T-helper 1 cell treated with Interleukin-12 subunit alpha and Interleukin-12 subunit beta and Interleukin-4 antibody, amounts not matched to agents 30 μg/mL and 1 μg/mL, for 36 hours (primary cell): ENCODE data around the gene VCPKMT.
A peak's percentile ranks its signal among the peaks of the same experiment; 100 is the strongest.
"Not testable (repeated sequence)": the region's sequence is repeated elsewhere in the genome, so short reads cannot be mapped to it uniquely, and the experiment has no call there.

Experiments
- H3K27ac Mint-ChIP-seq: one replicate; pipeline ENCODE4 v1.8.0; 2021; ENCODE audit warnings: mild to moderate bottlenecking, mixed read lengths
- H3K27me3 Mint-ChIP-seq: one replicate; pipeline ENCODE4 v1.8.0; 2021; ENCODE audit warnings: low read depth, mixed read lengths
- H3K36me3 Mint-ChIP-seq: one replicate; pipeline ENCODE4 v1.8.0; 2021; ENCODE audit warnings: low read depth, mixed read lengths
- H3K4me1 Mint-ChIP-seq: one replicate; pipeline ENCODE4 v1.8.0; 2021; ENCODE audit warnings: low read depth, mixed read lengths
- H3K4me3 Mint-ChIP-seq: one replicate; pipeline ENCODE4 v1.8.0; 2021; ENCODE audit warnings: mild to moderate bottlenecking, moderate library complexity, mixed read lengths
- H3K9me3 Mint-ChIP-seq: one replicate; pipeline ENCODE4 v1.8.0; 2021; ENCODE audit warnings: mixed read lengths

Gene VCPKMT

DNA sequence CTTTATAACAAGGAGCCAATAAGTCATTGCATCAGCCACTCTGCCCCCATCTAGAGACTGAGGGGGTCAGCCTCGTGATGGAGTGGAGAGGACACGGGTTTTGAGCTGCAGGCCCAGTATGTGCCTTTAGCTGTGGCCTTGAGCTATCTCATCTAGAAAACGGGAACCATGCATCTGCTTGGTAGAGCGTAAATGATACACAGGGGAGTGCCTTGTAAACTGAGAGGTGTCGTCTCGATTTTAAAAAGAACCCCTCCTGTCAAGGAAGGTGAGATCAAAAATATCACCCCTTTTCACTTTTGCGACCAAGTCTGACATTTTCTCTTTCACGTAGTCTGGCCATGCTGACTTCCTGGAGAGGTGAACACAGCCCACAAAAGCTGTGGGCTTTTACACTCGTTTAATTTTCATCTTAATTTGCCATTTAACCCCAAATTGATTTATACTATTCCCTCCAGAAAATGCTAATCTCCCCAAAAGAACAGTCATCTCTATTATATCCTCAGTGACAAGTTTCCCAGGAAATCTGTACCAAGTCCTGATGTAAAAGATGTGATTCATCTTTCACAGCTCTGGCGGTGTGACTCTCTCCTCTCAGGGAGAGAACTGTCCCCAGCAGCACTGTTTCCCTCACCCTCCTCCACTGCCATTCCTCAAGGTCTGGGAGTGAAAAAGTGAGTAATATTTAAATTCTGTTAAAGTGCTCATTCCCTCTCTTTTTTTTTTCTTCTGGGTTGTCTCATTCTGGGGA is 30.6 kb downstream of the VCPKMT start:
- Mint-ChIP-seq H3K27me3 (no peaks in the 10 kb centered on the region), H3K36me3 (peaks cover 28% of the 10 kb centered on the region), H3K9me3 (no peaks in the 10 kb centered on the region), H3K4me3 (peak overlapping the region; percentile 33), H3K4me1 (peaks cover 76% of the 10 kb centered on the region), H3K27ac (peak overlapping the region; percentile 95)

DNA sequence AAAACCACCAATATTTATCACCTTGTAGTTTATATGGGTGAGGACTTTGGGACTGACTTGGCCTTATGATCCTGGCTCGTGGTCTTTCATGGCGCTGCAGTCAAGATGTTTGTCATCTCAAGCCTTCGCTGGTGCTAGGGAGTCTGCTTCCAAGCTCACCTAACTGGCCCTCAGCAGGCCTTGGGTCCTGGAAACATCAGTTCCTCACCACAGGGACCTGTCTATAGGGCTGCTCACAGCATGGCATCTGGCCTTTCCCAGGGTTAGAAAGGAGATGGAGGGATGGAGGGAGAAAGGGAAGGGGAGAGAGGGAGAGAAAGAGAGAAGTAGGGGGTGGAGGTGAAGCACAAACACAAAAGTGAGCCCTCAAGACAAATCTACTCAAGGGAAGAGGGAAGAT is 31.7 kb downstream of the VCPKMT start:
- H3K27ac Mint-ChIP-seq, result peak overlapping the region; percentile 95

GRCh38 chr14:50083467-50084337 is 32.7 kb downstream of the VCPKMT start:
- Mint-ChIP-seq H3K9me3 (peaks cover 4% of the 10 kb centered on the region), H3K27me3 (no peaks in the 10 kb centered on the region), H3K4me3 (peak overlapping the region; percentile 55), H3K27ac (peak overlapping the region; percentile 95), H3K36me3 (peaks cover 26% of the 10 kb centered on the region), H3K4me1 (peaks cover 63% of the 10 kb centered on the region)

More for the DNA sequence above, 31.7 kb downstream of the VCPKMT start:
- Mint-ChIP-seq H3K36me3 (peaks cover 24% of the 10 kb centered on the region), H3K27me3 (no peaks in the 10 kb centered on the region), H3K4me3 (peak overlapping the region; percentile 11), H3K4me1 (peaks cover 68% of the 10 kb centered on the region), H3K9me3 (no peaks in the 10 kb centered on the region)

- Mint-ChIP-seq H3K9me3 (peaks cover 4% of the 10 kb centered on the region), H3K27ac (peak overlapping the region; percentile 95), H3K4me3 (peak overlapping the region; percentile 55), H3K4me1 (peaks cover 60% of the 10 kb centered on the region), H3K36me3 (peaks cover 25% of the 10 kb centered on the region), H3K27me3 (no peaks in the 10 kb centered on the region)
Measured at GRCh38 chr14:50082784-50083466, 33.4 kb downstream of the VCPKMT start.

GRCh38 chr14:50082308-50082742 is 34.0 kb downstream of the VCPKMT start:
- H3K4me3 Mint-ChIP-seq, result peak overlapping the region; percentile 55

DNA sequence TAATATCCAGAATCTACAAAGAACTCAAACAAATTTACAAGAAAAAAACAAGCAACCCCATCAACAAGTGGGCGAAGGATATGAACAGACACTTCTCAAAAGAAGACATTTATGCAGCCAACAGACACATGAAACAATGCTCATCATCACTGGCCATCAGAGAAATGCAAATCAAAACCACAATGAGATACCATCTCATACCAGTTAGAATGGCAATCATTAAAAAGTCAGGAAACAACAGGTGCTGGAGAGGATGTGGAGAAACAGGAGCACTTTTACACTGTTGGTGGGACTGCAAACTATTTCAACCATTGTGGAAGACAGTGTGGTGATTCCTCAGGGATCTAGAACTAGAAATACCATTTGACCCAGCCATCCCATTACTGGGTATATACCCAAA is 37.3 kb downstream of the VCPKMT start:
- H3K9me3 Mint-ChIP-seq, H3K27me3 Mint-ChIP-seq, H3K4me3 Mint-ChIP-seq, H3K27ac Mint-ChIP-seq: not testable (repeated sequence)
- Mint-ChIP-seq H3K36me3 (peaks cover 19% of the 10 kb centered on the region), H3K4me1 (peaks cover 27% of the 10 kb centered on the region)

More at GRCh38 chr14:50082308-50082742, 34.0 kb downstream of the VCPKMT start:
- Mint-ChIP-seq H3K36me3 (peaks cover 19% of the 10 kb centered on the region), H3K27ac (peak overlapping the region; percentile 95), H3K9me3 (peaks cover 4% of the 10 kb centered on the region), H3K27me3 (no peaks in the 10 kb centered on the region), H3K4me1 (peaks cover 54% of the 10 kb centered on the region)

- H3K9me3 Mint-ChIP-seq, H3K27me3 Mint-ChIP-seq, H3K4me3 Mint-ChIP-seq, H3K27ac Mint-ChIP-seq, H3K4me1 Mint-ChIP-seq: not testable (repeated sequence)
- H3K36me3 Mint-ChIP-seq, result peaks cover 15% of the 10 kb centered on the region
Measured at GRCh38 chr14:50073663-50074062, 42.7 kb downstream of the VCPKMT start.

DNA sequence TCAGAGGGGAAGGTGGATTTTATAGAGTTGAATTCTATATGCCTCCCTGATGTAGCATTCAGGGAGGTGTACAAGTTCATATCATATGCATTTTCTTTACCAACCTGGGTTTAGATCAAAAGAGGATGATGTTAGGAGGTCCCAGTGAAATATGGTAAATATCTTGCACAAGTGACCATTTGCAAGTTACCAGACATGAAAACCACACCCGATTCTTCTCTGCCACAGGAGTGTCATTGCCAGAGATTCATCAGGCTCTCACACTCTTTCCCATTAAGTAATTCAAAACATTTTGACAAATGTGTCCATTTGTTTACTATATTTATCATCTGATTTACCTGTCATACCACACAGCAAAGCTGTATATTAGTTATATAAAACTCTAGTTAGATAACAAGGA is 44.0 kb downstream of the VCPKMT start:
- Mint-ChIP-seq H3K27ac (no peak overlapping the region), H3K27me3 (no peaks in the 10 kb centered on the region), H3K4me3 (no peak overlapping the region), H3K36me3 (peaks cover 17% of the 10 kb centered on the region), H3K4me1 (peaks cover 12% of the 10 kb centered on the region), H3K9me3 (no peaks in the 10 kb centered on the region)

DNA sequence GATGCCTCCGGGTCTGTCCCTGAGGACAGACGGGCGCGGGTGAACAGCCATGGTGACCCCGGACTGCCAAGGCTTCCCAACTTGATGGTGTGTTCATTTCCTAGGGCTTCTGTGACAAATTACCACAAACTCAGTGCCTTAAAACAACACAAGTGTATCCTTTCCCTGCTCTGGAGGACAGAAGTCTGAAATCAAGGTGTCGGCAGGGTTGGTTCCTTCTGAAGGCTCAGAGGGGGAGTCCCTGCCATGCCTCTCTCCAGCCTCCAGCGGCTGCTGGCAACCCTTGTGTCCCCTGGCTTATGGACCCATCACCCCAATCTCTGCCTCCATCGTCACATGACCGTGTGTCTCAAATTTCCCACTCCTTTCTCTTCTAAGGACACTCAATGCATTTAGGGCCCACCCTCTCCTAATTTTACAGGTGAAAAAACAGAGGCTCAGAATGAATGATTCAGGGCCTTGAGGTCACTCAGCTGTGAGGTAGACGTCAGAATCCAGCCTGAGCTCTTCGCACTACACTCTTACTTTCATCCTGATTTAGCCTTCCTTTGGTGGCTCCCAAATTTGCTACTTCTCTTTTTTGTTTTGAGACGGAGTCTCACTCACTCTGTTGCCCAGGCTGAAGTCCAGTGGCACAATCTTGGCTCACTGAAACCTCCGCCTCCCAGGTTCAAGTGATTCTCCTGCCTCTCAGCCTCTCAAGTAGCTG is 45.4 kb downstream of the VCPKMT start:
- Mint-ChIP-seq H3K4me3 (no peak overlapping the region), H3K27me3 (no peaks in the 10 kb centered on the region), H3K9me3 (no peaks in the 10 kb centered on the region), H3K4me1 (peaks cover 24% of the 10 kb centered on the region), H3K36me3 (peaks cover 15% of the 10 kb centered on the region), H3K27ac (no peak overlapping the region)

- no peaks in the 10 kb centered on the region for H3K9me3 Mint-ChIP-seq
- H3K4me1 Mint-ChIP-seq, result peaks cover 32% of the 10 kb centered on the region
- H3K36me3 Mint-ChIP-seq, result peaks cover 17% of the 10 kb centered on the region
- no peak overlapping the region for H3K27ac Mint-ChIP-seq
- no peak overlapping the region for H3K4me3 Mint-ChIP-seq
- no peaks in the 10 kb centered on the region for H3K27me3 Mint-ChIP-seq
Measured at GRCh38 chr14:50070230-50070629, 46.1 kb downstream of the VCPKMT start.

GRCh38 chr14:50069325-50069724 is 47.0 kb downstream of the VCPKMT start:
- peaks cover 40% of the 10 kb centered on the region for H3K4me1 Mint-ChIP-seq
- no peaks in the 10 kb centered on the region for H3K27me3 Mint-ChIP-seq
- H3K27ac Mint-ChIP-seq, result no peak overlapping the region
- H3K4me3 Mint-ChIP-seq, result no peak overlapping the region
- no peaks in the 10 kb centered on the region for H3K9me3 Mint-ChIP-seq
- peaks cover 12% of the 10 kb centered on the region for H3K36me3 Mint-ChIP-seq

- H3K36me3 Mint-ChIP-seq, result peaks cover 12% of the 10 kb centered on the region
- H3K4me3 Mint-ChIP-seq, result no peak overlapping the region
- no peak overlapping the region for H3K27ac Mint-ChIP-seq
- H3K4me1 Mint-ChIP-seq, result peaks cover 47% of the 10 kb centered on the region
- H3K9me3 Mint-ChIP-seq, result no peaks in the 10 kb centered on the region
- H3K27me3 Mint-ChIP-seq, result no peaks in the 10 kb centered on the region
Measured at GRCh38 chr14:50068496-50068895, 47.9 kb downstream of the VCPKMT start.

DNA sequence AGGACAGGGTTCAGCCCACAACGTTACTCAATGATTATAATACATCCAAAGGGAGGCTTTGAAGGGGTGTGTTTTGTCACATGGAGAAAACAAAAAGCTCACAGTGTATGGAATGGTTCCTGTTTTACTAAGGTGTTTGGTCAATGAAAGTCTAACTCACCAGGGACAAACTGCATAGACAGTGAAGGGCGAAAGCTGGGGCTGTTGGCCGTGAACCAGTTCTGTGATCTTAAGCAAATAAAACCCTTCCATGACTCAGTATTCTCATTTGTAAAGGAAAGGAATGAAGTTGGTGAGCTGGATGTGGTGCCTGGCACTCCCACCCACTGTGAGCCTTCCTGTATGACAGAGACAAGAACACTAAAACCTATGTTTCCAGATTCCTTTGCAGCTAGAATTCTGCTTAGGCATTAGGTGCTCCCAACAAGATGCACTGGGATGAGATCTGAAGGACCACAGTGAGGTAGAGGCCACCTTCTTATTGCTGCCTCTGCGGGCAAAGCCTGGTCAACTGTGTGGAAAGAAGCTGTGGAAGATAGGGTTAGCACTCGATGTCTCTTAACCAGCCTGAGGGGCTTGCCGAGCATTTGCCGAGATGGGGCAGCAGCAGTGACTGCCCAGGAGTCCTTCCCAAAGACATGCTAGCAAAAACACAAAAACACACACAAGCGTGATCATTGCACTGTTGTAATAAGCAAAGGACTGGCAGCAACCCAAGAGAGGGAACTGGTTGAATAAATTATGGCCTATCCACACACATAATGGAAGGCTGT is 48.5 kb downstream of the VCPKMT start:
- H3K27me3 Mint-ChIP-seq, result no peaks in the 10 kb centered on the region
- H3K4me3 Mint-ChIP-seq, result no peak overlapping the region
- H3K36me3 Mint-ChIP-seq, result peaks cover 10% of the 10 kb centered on the region
- H3K9me3 Mint-ChIP-seq, result no peaks in the 10 kb centered on the region
- H3K4me1 Mint-ChIP-seq, result peaks cover 53% of the 10 kb centered on the region
- H3K27ac Mint-ChIP-seq, result no peak overlapping the region
